HCT116 (cell line): Measurements from ENCODE around the gene CD9.

Source experiments
- CTCF ChIP-seq, 3 experiments: fragments of 200-600 bp in 1 of 3; sonication (generic) in 1 of 3; IDR thresholded peaks in 2 of 3; conservative IDR thresholded peaks in 1 of 3; 2 replicates each; pipeline ENCODE4 v1.5.1; 2012 to 2017; ENCODE audit warnings: low read depth in 2 of 3, low read length in 2 of 3, antibody characterized with exemption in 1 of 3, borderline replicate concordance in 1 of 3, control low read depth in 1 of 3, mild to moderate bottlenecking in 1 of 3, mixed read lengths in 1 of 3, mixed run types in 1 of 3, moderate library complexity in 1 of 3; ENCODE audit not compliant: insufficient read depth in 1 of 3
- ZFX ChIP-seq: fragments of 450-650 bp; IDR thresholded peaks from 2 replicates; pipeline ENCODE4 v1.6.1; 2017

GRCh38 chr12:6265038-6265405, 64.8 kb downstream of the CD9 start:
- TF ChIP-seq ZFX (no peak), CTCF (IDR thresholded peaks at IDR 0.05 in 2 of 3, conservative IDR thresholded peaks at IDR 0.05 in 1 of 3; ENCODE audit: borderline replicate concordance in 1 of 3, insufficient read depth in 1 of 3, low read depth in 2 of 3, low read length in 2 of 3) (no peak)
